Left cardiac atrium (tissue), 4 donors: ENCODE measurements around the gene HIPK2. TPM values are rescaled to one million over a fixed set of nuclear protein-coding genes. Genes with fewer than 3 reads are reported as not detected.

Source experiments
- ATAC-seq, 2 donors: fragments of 200-7000 bp; cut with Tn5 transposase; one replicate each; pipeline ENCODE4 v1.9.1; 2020; ENCODE audit warnings: mild to moderate bottlenecking in 2 of 2, moderate library complexity in 2 of 2
- DNase-seq: peaks from one replicate; pipeline ENCODE4 v3.0.0-alpha.2; 2020
- intact Hi-C, 2 donors: fragments of 100-400 bp; cut with DNase I; formaldehyde crosslinking; loops; one replicate each; pipeline versions ENCODE4 v1.14.1 to v1.15.1; 2022 to 2023
- total RNA-seq, 2 donors: library from RNA; stranded (reverse); fragmentation: NEBNext Ultra II Directional; extraction: Animal tissue kit (Norgen Biotek cat#: 25700); gene quantifications; one replicate each; pipeline ENCODE4 v1.2.1, GENCODE V29; 2021
- donor health status: DM: no; HTN: yes; CAD: no.
- donor health status: DM: no; HTN: yes; CAD: no; lungs with severe emphysema.
- donor health status: DM: yes; HTN: yes; CAD: no.
- donor health status: Dilated cardiomyopathy.

Gene HIPK2
- total RNA-seq, 2 donors from 2014 or later = 123 to 139 TPM

DNA sequence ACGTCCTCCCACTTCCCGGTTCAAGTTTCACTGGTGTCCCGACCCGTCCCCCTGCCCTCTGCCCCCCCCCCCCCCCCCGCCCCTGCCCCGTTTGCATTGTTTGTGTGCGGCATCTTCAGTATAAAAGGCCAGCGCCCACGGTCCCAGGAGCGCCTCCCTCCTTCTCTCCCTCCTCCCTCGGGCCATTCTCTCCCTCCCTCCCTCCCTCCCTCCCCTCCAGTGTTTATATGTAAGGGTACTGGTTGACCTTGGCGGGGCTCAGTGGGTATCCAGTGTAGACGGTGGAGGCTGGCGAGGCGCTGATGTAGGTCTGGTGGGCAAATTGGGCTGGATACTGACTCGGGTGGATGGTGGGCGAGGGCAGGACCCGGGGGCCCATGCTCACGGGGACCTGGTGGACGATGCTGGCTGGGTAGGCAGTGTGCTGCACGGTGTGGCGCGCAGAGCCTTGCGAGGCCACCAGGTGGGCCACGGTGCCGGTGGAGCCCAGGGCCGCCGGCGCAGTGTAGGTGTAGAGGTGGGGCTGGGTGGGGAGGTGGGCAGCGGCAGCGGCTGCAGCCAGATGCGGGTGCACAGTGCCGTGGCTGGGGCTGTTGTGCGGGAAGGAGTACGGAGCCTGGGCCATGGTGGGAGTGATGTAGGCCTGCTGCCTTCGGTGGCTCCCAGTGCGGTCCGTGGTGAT is 205.0 kb downstream of the HIPK2 start:
- DNase-seq (no peak), ATAC-seq (no peak)
- intact Hi-C loops = no loop called here

DNA sequence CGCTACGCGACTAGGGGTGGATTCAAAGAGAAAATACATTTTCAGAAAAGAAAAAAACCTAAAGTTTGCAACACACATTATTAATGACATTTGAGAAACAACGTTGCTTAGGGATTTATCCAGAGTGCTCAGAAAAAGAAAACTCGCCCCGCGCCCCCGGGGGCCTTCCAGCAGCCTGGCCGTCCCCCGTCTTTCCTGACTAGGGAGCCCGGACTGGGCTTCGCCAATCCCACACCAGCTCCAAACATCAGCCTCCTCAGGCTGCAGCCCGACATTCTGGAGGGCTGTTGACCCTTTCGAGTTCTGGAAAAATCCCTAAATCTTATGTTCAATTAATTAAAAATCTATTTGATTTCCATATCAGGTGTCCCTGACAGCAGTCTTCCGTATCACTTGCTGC is 205.7 kb downstream of the HIPK2 start:
- intact Hi-C loops = no loop called here
- DNase-seq (no peak), ATAC-seq (no peak)

DNA sequence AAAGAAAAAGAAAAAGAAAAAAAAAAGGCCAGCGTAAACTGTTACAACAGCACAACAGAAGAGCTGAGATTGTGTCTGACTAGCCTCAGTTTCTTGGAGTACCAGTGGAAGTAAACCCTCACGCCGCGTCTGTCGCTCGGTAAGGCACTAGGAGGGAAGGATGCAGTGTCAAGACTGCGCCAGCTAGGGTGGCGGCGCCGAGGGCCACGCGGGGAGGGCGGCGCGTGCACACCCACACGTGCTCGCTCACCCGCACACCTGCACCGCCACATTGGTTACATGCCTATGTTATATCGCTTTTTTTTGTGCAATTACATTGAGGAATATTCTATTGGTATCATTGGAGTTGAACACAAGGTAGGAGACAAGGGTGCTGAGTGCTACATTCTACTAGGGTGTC is 206.1 kb downstream of the HIPK2 start:
- DNase-seq = no peak
- ATAC-seq = no peak
- intact Hi-C loops = no loop called here

DNA sequence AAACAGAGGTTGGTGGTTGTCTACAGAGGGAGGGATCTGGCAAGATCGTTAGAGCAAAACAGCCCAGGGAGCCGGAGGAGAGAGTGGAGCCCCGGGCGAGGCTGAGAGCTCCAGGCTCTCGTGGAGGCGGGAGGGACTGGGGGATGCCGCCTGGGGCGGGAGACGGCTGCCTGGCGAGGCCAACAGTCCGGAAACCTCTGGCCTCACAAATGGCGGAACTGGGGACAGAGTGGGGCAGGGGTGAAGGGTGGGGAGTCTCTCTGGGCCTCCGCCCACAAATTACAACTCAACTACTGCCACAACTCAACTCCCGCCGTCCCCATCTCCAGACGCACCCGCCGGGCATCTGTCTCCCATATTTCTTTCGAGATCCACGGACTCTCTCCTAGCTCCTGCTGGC is 206.6 kb downstream of the HIPK2 start:
- intact Hi-C loops = no loop called here
- DNase-seq (no peak), ATAC-seq (no peak)

DNA sequence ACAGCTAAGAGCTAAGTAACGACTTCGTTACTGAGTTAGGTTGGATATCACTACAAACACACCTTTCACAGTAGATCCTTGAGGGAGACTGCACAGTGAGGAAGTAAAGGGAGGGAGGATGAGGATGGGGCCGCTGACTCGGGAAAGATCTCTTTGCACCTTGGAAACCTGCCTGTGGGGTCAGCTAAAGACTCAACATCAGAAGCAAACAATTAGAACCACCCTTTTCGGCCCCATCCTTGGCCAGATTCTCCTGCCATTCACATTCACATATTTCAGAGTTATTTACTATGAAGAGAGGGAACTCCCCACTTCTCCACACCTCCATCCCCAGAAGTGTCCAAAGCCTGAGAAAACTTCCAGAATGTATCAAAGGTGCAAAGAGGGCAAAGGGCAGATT is 207.2 kb downstream of the HIPK2 start:
- no peak for DNase-seq
- intact Hi-C loops = no loop called here
- no peak for ATAC-seq

DNA sequence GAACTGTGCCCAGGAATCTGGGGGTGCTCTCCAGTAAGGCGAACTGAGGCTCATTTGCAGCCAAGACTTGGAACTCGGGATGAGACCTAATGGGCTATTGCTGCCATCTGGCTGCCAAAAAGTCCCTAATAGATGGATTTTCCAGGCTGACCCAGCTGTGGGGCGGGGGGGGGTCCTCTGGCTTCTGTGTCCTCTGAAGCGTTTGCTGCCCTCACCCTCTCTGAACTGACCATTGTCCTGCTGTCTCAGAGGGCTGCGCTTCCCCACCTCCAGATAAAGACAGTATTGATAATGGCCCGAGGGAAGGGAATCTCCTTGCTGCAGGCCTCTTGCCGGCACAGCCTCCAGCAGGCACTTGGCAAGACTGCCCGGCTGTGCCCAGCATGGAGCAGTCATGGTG is 207.7 kb downstream of the HIPK2 start:
- intact Hi-C loops = no loop called here
- DNase-seq (no peak), ATAC-seq (no peak)

DNA sequence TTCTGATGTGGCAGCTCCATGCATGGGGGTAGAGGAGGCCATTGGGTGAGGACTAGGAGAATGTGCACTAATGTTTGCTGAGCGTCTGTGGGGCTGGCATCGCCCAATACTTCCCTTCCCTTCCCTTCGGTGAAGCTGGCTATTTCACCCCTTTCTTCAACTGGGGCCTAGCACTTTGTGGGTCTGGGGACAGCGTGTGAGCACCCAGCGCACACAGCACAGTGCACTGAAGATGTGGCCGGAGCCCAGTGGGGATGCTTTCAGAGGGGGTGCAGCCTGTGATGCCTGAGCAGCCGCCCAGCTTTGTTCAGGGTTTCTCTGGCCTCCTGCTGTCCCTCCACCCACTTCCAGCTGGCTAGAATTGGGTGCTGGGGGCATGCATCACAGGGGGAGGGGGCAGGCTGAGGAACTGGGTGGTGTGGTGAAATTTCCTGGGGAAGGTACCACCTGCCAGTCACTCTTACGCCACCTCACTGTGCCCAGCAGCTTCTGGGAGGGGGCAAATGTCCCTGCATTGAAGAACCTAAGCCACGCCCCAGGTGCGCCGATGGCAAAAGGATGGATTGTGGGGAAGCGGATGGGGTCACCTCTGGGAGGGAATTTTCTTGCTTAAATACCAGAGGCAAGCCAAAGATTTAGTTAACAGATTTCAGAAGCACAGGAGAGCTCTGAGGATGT is 208.8 kb downstream of the HIPK2 start:
- intact Hi-C loops = no loop called here
- DNase-seq (no peak), ATAC-seq (no peak)

DNA sequence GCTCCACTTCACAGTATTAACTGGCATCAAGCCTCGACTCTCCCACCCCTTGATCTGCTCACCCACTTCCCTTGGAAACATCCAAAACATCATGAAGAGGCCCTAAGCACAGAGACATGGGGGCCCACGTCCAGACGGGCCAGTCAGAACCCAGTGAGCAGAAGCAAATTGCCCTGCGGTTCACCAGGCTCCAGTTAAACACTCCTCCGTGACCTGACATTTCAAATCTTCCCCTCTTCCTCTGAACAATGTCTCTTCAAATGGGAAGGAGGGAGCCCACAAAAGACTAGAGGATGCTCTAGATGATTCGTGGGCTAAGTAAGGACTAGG is 209.5 kb downstream of the HIPK2 start:
- ATAC-seq (no peak), DNase-seq (no peak)
- intact Hi-C loops = no loop called here

DNA sequence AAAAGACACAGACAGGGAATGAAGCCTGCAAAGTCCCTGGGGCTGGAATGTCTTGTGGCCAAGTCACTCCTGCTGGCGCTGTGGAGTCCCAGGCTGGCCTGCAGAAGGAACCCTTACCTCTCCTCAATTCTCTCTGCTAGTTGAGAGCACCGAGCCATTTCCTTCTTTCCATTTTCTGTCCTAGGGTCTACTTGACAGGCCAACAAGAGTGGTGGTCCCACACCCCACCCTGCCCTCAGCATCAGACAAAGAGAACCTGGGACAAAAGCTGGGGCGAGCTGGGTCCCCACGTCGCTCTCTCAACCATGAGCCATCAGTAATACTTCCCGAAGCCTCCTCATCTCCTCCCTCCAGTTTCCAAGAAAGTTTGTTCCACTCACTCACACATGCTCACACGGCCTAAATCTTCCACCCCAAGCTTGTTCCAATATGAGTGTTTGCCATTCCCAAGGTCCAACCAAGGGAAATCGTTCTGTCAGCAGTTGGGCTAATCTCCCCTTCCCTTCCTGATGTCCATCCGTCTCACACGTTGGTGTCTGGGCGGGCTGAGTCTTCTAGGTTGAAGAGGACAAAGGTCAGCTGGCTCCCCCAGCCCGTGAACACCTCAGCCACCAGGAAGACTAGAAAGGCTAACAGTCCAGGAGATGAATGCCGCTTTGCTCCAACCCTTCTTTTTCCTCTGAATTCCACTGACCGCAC is 210.0 kb downstream of the HIPK2 start:
- no peak for DNase-seq
- intact Hi-C loops = no loop called here
- no peak for ATAC-seq

DNA sequence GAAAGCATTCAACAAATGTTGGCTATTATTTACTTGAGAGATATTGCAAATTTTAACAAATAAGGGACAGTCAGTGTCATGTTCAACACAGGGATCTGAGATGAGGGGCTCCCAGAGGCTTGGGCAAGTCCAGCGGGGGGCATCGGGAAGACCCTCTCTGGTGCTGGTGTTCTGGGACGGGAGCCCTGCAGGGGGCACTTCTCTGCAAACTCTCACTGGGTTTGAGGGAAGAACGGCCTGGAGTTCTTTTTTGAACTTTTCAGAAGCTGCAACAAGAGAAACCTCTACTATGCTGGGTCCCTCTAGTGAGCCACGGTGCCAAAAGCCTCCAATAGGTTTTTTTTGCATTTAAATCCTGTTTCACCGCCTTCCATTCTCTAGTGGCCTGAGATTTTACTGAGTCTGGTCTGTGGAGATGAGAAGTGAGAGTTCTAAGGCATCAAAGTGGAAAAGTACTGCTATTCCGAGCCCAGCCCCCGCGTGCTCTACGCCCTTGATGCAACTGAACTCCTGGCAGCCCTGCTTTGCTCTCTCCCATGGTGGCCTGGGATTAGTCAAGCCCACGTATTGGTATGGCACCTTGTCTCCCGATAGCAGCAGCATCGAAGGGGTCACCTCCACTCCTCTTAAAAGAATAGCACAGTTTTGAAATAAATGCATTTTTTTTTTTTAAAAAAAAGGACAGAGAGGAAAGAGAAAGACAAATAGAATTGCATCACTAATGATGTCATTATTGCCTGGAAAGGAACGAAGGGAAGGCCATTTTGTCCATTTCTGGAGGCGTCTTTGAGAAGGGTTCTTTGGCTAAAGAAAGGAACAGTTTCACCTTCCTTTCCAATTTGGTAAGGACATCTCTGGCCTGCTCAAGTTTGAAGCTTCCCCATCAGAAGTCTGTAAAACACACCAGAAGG is 210.8 kb downstream of the HIPK2 start:
- DNase-seq = no peak
- intact Hi-C loops = no loop called here
- ATAC-seq = no peak

DNA sequence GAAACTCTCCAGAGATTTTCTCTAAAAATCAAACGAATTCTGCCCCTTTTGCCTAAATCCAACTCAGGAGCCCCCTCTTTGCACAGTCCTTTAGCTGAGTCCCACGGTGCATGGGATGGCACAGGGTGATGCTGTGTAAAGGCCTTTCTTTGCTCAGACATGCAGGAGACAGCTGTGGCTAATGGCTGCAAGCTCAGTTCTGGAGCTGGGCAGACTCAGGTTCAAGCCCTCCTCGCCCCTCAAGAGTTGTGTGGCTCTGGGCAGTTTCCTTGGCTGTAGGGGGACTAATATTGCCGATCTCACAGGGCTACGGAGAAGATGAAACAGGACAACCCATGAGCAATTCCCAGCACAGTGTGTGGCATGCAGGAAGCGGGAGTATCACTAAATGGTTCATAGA is 211.7 kb downstream of the HIPK2 start:
- DNase-seq = no peak
- intact Hi-C loops = no loop called here
- no peak for ATAC-seq

DNA sequence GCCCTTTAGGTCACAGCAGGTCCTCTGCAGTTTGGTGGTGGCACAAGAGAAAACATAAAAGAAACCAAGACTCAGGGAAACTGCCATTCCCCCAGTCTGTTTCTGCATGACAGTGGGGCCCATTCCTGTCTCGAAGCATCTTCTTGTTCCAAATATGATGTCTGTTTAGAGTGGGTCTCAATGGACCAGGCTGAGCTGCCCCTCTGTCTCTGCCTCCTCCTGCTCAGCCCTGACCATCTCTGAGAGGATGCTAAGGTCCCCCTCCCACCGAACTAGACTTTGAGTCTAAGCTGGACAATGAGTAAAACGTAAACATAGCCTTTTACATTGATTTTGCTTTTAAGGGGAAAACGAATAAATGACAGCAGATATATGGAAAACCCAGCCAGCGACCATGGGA is 213.9 kb downstream of the HIPK2 start:
- ATAC-seq (no peak), DNase-seq (no peak)
- intact Hi-C loops = no loop called here

DNA sequence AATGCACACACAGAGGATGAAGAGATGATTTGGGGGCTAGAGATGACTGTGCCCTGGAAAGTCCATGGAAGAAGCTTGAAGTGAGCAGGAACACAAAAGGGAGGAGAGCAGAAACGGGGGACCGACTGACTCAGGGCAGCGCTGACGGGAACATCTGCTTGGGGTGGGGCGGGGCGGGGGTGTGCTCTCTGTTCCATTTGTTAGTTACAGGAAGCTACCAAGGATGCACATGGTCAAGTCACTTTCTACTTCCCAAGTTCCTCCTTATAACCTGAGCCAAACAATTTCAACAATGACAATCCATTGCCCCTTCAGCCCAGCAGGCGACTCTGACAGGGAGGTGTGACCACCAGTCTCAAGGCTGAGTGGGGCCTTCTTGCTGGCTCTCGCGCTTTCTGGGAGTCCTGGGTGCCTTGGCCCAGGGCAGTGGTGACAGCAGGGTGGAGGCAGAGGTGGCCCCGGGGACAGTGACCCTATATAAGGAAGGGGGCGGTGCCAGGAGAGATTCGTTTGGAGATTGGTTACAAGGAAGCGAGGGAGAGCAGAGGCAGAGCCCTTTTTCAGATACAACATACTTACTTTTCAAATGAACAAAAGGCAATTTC is 214.7 kb downstream of the HIPK2 start:
- DNase-seq = no peak
- no peak for ATAC-seq
- intact Hi-C loops = no loop called here

DNA sequence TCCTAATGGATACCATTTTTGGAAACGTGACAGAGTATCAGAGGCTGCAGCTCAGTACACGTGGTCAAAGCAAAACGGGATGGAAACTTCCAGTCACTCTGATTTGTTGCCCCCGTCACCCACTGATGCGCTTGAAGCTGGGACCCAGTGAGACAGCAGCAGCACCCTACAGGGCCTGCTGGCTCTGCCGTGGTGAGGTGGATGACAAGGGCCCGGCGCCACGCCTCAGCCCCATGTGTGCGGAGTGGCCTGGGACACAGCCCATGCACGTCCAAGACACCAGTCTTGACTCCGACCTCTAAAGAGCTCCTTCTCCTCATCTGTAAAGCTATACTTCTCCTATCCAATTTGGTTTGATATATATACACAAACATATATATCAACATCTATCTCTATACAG is 215.3 kb downstream of the HIPK2 start:
- intact Hi-C loops = no loop called here
- ATAC-seq (no peak), DNase-seq (no peak)

DNA sequence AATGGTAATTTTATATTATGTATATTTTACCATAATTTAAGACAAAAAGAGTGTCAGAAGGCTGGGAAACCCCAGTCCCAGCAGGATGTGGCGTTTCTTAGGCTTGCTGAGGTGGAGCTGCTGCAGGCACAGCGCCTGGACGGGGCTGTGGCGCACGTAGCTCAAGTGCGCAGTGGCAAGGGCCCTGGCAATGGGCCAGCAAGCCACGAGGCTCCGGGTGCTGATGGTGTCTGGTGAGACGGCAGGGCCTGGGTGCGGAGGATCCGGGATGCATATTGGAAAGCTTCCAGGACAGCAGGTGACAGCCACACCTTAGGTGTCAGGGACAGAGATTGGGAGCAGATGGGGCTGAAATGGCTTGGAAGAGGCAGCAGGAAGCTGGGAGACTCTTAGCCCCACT is 217.1 kb downstream of the HIPK2 start:
- DNase-seq = peak; percentile 43
- peak in 1 of 2 donors; percentile 50 for ATAC-seq
- intact Hi-C loops = no loop called here

DNA sequence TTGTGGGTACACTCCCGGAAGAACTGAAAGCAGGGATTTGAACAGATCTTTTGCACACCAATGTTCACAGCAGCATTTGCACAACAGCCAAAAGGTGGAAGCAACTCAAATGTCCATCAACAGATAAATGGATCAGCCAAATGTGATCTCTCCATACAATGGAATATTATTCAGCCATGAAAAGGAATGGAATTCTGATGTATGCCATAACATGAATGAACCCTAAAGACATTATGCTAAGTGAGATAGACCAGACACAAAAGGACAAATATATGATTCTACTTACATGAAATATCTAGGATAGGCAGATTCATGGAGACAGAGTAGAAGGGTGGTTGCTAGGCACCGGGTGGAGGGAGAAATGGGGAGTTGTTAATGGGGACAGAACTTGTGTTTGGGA is 217.6 kb downstream of the HIPK2 start:
- intact Hi-C loops = no loop called here
- ATAC-seq = no peak
- no peak for DNase-seq

DNA sequence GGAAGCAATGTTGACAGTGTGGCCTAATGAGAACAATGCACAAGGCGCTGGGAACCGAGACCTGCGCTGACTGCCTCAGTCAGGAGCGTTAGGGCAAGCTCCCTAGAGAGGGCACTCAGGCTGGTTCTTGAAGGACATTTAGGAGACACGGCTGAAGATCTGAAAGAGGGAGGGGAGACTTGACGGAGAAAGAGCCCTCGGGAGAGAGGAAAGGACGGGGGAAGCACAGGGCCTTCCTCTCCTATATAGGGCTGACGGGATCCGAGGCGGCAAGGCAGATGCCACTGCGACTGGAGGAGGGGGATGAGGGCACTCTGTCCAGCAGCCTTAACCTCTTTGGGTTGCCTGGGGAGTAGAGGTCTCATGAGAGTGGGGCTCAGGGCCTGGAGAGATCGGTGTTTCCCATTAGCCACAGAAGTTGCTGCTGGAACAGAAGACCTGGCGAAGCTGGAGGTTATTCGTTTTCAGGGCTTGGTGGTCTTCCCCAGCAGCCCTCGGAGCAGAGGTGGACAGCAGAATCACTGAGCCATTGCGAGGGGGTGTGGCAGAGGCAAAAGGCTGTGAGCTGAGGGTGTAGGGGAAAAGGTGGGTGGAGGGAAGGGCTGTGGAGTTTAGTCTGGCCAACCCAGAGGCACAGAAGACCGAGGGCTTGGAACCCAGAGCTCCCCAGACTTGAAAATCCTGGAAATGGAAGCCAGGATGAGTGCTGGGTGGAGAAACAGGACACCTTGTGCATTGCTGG is 218.3 kb downstream of the HIPK2 start:
- intact Hi-C loops = no loop called here
- no peak for DNase-seq
- ATAC-seq = no peak

DNA sequence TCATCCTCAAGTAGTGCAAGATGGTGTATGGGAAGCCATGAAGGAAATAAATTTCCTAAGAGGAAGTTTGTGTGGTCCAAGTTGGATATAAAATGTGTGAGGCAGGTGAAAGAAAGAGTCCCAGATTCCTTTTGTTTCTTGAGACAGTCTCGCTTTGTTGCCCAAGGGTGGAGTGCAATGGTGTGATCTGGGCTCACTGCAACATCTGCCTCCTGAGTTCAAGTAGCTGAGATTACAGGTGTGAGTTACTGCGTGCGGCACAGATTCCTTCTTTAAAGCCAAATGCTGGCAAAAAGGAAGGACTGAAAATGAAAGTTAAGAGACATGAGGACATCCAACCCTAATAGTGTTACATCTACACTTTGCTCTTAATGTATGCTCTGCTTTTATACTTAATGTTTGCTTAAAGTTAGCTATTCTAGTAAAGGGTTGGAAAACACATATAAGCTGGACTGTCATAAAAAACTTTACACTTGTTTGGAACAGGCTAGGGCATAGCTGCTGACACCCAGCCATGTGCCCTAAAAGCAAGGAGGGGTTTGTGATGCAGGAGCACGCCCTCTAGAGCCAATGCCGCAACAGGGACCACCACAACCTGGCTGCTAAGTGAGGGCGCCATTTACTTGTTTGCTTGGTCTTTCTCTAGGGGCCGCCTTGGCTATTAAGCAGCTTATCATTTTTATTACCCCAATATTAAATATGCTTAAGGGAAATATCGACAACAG is 219.8 kb downstream of the HIPK2 start:
- DNase-seq = no peak
- ATAC-seq = no peak
- intact Hi-C loops = no loop called here
